WERI-Rb-1 (cell line): ENCODE measurements around the gene SRGAP1.

Experiments
- DNase-seq: peaks from one replicate; pipeline ENCODE4 v3.0.0-alpha.2; 2020
- H3K27ac ChIP-seq: fragments of 250-450 bp; sonication (Bioruptor Pico); 2 replicates; pipeline ENCODE4 v1.5.1; 2020; ENCODE audit warnings: mild to moderate bottlenecking, moderate library complexity
- H3K27me3 ChIP-seq: fragments of 250-450 bp; sonication (Bioruptor Pico); 2 replicates; pipeline ENCODE4 v1.5.1; 2021; ENCODE audit warnings: mild to moderate bottlenecking, low read depth, moderate library complexity; ENCODE audit not compliant: insufficient read depth, severe bottlenecking
- H3K36me3 ChIP-seq: fragments of 250-450 bp; sonication (Bioruptor Pico); 2 replicates; pipeline ENCODE4 v1.5.1; 2020; ENCODE audit warnings: mild to moderate bottlenecking, moderate library complexity
- H3K4me3 ChIP-seq: 2 replicates; pipeline ENCODE4 v1.5.1; 2011; ENCODE audit warnings: low read depth, mild to moderate bottlenecking, control low read depth, low read length
- H3K9me3 ChIP-seq: fragments of 250-450 bp; sonication (Bioruptor Pico); 2 replicates; pipeline ENCODE4 v1.5.1; 2021; ENCODE audit warnings: mild to moderate bottlenecking, moderate library complexity; ENCODE audit not compliant: severe bottlenecking
- CTCF ChIP-seq: IDR thresholded peaks from 2 replicates; pipeline ENCODE4 v1.5.1; 2011; ENCODE audit warnings: low read depth, mild to moderate bottlenecking, control low read depth, inconsistent platforms, low read length

Gene SRGAP1

GRCh38 chr12:63913929-63914328, 69.4 kb downstream of the SRGAP1 start:
- H3K36me3 ChIP-seq = no peaks in the 10 kb centered on the region
- no peak overlapping the region for H3K27ac ChIP-seq
- H3K27me3 ChIP-seq = no peaks in the 10 kb centered on the region
- no peaks in the 10 kb centered on the region for H3K9me3 ChIP-seq
- no peak overlapping the region for H3K4me3 ChIP-seq
- TF ChIP-seq CTCF = no peak
- DNase-seq = no peak

GRCh38 chr12:63915105-63915800, 70.8 kb downstream of the SRGAP1 start:
- Histone ChIP-seq H3K4me3 (no peak overlapping the region), H3K27ac (no peak overlapping the region), H3K36me3 (no peaks in the 10 kb centered on the region), H3K9me3 (no peaks in the 10 kb centered on the region), H3K27me3 (no peaks in the 10 kb centered on the region)
- TF ChIP-seq CTCF = no peak
- DNase-seq = no peak

- H3K4me3 ChIP-seq = no peak overlapping the region
- no peaks in the 10 kb centered on the region for H3K27me3 ChIP-seq
- no peak for TF ChIP-seq CTCF
- no peaks in the 10 kb centered on the region for H3K9me3 ChIP-seq
- H3K36me3 ChIP-seq = no peaks in the 10 kb centered on the region
- no peak overlapping the region for H3K27ac ChIP-seq
- no peak for DNase-seq
These were observed 72.3 kb downstream of the SRGAP1 start for GRCh38 chr12:63916561-63917476.

- DNase-seq = no peak
- H3K9me3 ChIP-seq = no peaks in the 10 kb centered on the region
- no peak overlapping the region for H3K4me3 ChIP-seq
- H3K27ac ChIP-seq = no peak overlapping the region
- H3K36me3 ChIP-seq = no peaks in the 10 kb centered on the region
- H3K27me3 ChIP-seq = no peaks in the 10 kb centered on the region
- no peak for TF ChIP-seq CTCF
These were observed 73.0 kb downstream of the SRGAP1 start for GRCh38 chr12:63917477-63917862.

- H3K9me3 ChIP-seq = no peaks in the 10 kb centered on the region
- TF ChIP-seq CTCF = no peak
- no peak overlapping the region for H3K27ac ChIP-seq
- peak; percentile 26 for DNase-seq
- H3K36me3 ChIP-seq = no peaks in the 10 kb centered on the region
- H3K4me3 ChIP-seq = no peak overlapping the region
- H3K27me3 ChIP-seq = no peaks in the 10 kb centered on the region
These were observed 73.6 kb downstream of the SRGAP1 start for GRCh38 chr12:63917864-63918799.
